ENCODE data around the gene TULP3.

TULP3 gene

GRCh38 chr12:2930865-2931264 lies 40.2 kb downstream of the TULP3 start:
- DNase-seq = no peak

DNA sequence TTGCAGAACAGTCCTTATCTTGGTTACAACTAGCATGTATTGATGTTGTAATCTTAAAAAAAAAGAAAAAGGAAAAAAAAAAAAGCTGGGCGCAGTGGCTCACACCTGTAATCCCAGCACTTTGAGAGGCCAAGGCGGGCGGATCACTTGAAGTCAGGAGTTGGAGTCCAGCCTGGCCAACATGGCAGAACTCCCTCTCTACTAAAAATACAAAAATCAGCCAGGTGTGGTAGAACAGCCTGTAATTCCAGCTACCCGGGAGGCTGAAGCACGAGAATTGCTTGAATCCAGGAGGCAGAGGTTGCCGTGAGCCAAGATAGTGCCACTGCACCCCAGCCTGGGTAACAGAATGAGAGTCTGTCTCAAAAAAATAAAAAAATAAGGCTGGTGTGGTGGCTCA lies 42.9 kb downstream of the TULP3 start:
- no peak for DNase-seq

DNA sequence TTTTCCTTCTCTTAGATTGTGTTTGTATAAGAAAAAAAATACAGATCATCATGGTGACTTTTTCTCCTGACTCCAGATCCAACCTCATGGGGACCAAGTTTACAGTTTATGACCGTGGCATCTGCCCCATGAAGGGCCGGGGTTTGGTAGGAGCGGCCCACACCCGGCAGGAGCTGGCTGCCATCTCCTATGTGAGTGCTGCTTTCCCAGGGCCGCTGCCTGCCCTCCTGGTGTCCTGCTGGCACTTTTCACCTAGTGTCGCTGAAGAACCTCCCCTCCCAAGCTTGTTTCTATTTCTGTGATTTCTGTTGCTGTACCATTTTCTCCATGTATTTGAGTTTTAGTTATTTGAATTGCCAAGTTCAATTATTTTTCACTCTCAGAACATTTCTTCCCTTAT lies 43.7 kb downstream of the TULP3 start:
- DNase-seq = no peak

DNA sequence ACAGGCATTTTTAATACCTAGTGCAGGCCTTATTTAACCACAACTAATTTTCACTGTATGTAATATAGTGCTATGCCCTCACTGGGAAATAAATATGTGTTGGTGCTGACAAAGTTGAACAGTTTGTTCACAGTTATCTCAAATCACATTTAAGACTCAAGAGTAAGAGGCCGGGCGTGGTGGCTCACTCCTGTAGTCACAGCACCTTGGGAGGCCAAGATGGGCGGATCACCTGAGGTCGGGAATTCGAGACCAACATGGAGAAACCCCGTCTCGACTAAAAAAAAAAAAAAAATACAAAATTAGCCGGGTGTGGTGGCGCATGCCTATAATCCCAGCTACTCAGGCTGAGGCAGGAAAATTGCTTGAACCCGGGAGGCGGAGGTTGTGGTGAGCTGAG lies 45.6 kb downstream of the TULP3 start:
- DNase-seq = no peak

GRCh38 chr12:2937500-2937899 lies 46.8 kb downstream of the TULP3 start:
- DNase-seq = no peak

- DNase-seq = no peak
Measured at GRCh38 chr12:2939191-2939590, 48.5 kb downstream of the TULP3 start.

DNA sequence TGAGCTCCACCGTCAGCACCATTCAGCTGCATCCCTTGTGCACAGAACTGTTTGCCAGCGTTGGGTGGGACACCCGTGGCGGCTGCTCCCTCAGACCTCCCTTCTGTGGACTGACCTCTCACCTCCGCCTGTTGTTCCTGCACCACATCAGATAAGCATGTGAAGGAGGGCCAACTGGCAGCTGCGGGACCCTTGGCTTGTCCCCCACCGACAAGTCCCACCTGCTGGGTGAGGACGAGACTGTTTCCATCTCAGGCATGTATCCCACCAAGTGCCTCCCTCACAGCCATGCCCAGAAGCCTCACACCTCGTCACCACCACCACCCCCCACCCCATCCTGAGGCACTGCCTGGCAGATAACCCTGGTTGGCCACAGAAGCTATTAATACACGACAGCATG lies 49.9 kb downstream of the TULP3 start:
- no peak for DNase-seq

- no peak for DNase-seq
Measured at GRCh38 chr12:2941524-2941923, 50.8 kb downstream of the TULP3 start.

DNA sequence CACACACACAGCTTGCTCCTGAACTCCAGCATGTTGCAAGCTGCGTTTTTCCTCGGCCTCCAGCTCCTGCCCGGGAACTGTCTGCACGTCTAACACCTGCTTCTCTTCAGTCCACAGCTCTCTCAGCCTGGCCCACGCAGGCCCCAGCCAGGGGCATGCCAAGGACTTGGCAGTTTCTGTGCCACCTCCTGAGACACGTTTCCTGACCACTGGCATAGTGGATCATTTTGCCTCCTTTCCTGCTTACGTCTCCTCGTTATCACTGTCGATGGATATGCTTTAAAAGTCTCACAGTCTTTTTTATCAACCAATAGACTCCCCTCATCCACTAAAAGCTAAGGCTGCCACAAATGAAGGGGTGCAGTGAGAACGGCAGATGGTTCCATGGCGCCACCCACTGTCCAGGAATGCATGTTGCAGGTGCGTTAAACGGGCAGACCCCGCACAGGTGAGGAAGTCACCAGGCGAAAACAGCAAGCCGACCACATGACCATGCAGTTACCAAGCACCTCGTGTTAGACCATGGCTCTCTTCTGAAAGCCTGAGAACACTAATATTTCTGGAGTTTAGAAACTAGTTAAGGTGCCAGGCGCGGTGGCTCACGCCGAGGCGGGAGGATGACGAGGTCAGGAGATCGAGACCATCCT lies 53.8 kb downstream of the TULP3 start:
- DNase-seq = peak in 4 of 5 experiments; percentile 7 to 47 (median 30)

DNA sequence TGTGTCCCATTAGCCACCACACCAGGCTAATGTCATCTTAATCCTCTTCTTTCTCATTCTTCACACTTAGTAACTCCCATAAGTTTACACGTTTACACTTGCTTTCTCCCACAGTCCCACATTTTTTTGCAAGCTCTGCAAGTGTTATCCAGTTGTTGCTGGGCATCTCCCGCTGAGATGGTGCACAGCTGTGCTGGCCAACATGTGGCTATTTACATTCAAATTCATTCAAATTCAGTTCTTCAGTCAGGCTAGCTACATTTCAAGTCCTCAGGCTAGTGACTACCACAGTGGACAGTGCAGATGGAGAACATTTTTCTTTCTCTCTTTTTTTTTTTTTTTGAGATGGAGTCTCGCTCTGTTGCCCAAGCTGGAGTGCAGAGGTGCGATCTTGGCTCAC lies 58.7 kb downstream of the TULP3 start:
- no peak for DNase-seq

DNA sequence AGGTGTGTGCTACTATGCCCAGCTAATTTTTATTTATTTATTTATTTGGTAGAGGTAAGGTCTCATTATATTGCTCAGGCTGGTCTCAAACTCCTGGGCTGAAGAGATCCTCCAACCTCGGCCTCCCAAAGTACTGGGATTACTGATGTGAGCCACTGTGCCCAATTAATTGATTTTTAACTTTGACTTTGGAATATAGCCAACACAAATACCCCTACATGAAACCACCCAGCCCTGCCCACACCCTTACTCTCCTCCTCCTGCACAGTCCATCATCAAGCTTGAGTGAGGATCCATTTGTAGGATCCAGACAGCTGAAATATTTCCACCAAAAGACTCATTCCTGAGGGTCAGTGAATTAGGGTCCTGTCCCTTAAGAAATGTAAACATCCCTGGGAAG lies 65.2 kb downstream of the TULP3 start:
- no peak for DNase-seq

GRCh38 chr12:2957816-2958431 lies 67.2 kb downstream of the TULP3 start:
- no peak for DNase-seq

DNA sequence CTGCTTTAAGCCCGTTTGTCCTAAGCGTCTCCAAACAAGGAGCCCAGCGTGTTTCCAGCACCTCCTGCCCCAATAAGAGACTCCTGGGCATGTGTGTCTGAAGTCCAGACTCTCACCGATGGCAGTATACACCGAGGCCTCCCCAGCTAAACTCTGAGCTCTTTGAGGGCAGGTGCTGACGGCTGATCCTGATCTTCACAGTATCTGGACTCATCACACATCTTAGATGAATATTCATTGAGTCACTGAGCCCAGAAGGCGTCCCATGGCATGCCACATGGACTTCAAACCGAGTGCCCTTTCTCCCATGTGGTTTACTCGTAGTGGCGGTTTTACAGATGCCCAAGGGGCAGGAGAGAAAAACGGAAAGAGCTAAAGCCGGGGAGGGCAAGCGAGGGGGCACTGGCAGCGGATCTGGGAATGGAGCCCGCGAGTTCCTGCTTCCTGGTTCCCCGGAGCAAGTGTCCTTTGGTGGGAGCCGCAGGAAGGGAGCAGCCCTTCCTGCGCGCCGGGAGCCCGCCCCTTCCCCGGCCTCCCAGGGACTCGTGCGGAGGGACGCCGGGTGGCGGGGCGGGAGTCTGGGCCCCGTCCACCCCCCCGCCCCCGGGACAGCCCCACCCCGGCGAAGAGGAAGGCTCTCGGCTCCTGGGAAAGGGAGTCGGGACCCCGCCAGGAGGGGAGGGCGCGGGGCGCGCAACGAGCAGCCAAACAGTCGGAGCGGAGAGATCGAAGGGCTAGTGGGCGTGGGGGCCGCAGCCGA lies 67.9 kb downstream of the TULP3 start:
- no peak for DNase-seq

- DNase-seq = peak in 1 of 5 experiments; percentile 11
Measured at GRCh38 chr12:2959192-2959504, 68.5 kb downstream of the TULP3 start, which contains the start of gene TEAD4. TEAD4 (plus strand) TSS chr12:2959397.

- peak in 1 of 5 experiments; percentile 17 for DNase-seq
Measured at GRCh38 chr12:2959505-2960389, 69.1 kb downstream of the TULP3 start.

GRCh38 chr12:2960390-2960956 lies 69.8 kb downstream of the TULP3 start:
- DNase-seq = peak in 1 of 5 experiments; percentile 17

DNA sequence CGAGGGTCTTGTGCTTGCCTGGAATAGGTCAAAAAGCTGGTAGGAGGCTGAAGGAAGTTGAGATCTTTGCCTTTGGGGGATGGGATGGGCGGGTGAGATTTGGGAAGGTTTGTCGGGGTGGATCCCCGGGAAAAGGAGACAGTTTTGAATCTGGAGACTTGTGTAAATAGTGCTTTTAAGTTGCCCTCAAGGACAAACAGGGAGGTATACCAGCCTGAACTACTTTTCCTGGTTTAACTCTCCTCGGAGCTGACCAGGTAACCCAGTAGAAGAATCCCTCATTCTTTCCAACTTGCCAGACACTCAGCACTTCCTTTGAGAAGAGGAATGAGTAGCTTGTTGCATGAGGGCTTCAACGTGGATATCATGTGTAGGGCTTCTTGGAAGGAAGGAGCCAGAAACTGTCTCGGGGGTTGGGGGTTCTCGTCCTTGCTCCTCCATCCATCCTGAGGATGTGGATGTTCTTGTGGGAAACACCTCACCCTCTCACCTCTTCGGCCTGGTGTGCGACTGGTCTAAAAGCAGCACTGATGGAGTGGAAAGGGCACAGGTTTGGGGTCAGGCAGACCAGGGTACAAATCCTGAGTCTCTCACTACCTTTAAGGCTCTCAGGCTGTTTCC lies 70.4 kb downstream of the TULP3 start:
- DNase-seq = no peak

GRCh38 chr12:2961705-2962104 lies 71.0 kb downstream of the TULP3 start:
- DNase-seq = no peak

- DNase-seq = no peak
Measured at GRCh38 chr12:2963154-2963759, 72.6 kb downstream of the TULP3 start.

DNA sequence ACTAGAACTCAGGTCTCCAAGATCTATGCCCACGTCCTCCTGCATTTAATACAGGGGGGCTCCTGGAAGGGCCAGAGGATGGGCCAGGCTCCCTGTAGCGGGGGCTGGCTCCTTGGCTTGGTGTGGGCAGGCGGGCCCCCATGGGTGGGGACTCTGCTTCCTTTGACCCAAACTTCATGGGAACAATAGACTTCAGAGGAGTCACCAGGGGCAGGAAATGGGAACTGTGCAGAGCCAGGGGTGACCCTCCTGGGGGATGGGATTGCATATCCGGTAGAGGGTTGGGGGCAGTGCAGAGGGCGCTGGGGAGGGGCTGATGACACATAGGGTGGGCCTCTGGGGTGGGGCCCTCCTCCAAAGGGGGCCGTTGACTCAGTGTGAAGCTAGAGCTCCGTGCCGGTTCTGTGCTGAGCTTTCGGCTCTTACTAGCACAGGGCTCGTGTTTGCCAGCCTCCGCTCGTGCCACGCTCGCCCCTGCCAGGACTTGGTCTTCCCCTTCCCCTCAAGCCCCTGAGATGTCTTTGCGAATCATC lies 73.1 kb downstream of the TULP3 start:
- no peak for DNase-seq

DNA sequence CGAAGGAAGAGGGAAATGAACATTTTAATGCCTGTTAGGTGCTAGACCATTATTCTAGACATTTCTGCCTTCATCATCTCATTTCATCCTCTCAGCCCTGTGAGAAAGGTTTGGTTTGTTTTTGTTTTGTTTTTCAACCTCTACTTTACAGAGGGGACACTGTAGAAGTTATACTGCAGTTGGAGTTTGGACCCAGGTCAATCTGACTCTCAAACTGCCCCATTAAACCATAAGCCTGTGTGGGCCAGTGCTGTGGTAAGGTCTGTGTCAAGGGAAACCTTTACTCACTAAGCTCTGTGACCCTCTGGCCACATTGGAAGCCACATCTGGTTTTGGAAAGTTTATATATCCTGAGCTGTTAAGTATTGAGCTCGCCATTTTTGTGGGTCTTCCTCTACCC lies 77.0 kb downstream of the TULP3 start:
- DNase-seq = no peak

DNA sequence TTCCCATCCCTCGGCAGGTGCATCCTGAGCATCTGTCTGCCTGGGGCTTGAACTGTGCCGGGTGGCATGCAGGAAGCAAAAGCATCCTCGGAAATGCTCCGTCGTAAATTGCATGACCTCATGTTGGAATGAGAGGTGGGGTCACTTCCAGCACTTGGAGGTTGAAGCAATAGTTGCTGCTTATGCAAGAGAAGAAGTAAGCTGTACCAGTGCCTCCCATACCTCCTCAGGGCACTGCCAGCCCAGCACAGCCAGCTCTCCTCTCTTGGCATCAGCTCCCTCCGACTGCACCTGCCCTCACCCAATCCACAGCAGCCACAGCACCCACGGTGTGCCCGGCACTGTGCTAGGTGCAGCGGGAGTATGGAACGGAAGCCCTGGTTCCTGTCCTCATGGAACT lies 80.1 kb downstream of the TULP3 start:
- no peak for DNase-seq

Measured in T-helper 2 cell (primary cell).